Fibroblast of lung (primary cell): ENCODE results near the gene CARD8. TPM values are rescaled to one million over a fixed set of nuclear protein-coding genes. Genes with fewer than 3 reads are reported as not detected.
"Not testable (repeated sequence)": the region's sequence is repeated elsewhere in the genome, so short reads cannot be mapped to it uniquely, and the experiment has no call there.

Source experiments
- DNase-seq, 2 donors: peaks; one replicate each; pipeline versions ENCODE4 v3.0.0 to v3.0.0-alpha.2; 2010; ENCODE audit warnings: low read depth in 2 of 2
- H2AFZ ChIP-seq: 2 replicates; pipeline ENCODE4 v1.5.1; 2012; ENCODE audit warnings: low read length, control low read depth, inconsistent platforms
- H3K27ac ChIP-seq: 2 replicates; pipeline ENCODE4 v1.5.1; 2011; ENCODE audit warnings: low read length, control low read depth; ENCODE audit not compliant: insufficient read depth
- H3K27me3 ChIP-seq: 2 replicates; pipeline ENCODE4 v1.5.1; 2011; ENCODE audit warnings: mild to moderate bottlenecking, low read length; ENCODE audit not compliant: control insufficient read depth, insufficient read depth
- H3K36me3 ChIP-seq: 2 replicates; pipeline ENCODE4 v1.5.1; 2011; ENCODE audit warnings: low read length; ENCODE audit not compliant: control insufficient read depth, insufficient read depth
- H3K4me1 ChIP-seq: 2 replicates; pipeline ENCODE4 v1.5.1; 2011; ENCODE audit warnings: low read length; ENCODE audit not compliant: control insufficient read depth, insufficient read depth; ENCODE audit errors: extremely low read depth
- H3K4me2 ChIP-seq: 2 replicates; pipeline ENCODE4 v1.5.1; 2011; ENCODE audit warnings: low read length, control low read depth; ENCODE audit not compliant: insufficient read depth; ENCODE audit errors: extremely low read depth
- H3K4me3 ChIP-seq, 4 experiments: fragments of 200-600 bp in 1 of 4; sonication (generic) in 1 of 4; replicated peaks in 1 of 4; 2 replicates each; pipeline ENCODE4 v1.5.1; 2011 to 2016; ENCODE audit warnings: low read length in 4 of 4, low read depth in 3 of 4, mild to moderate bottlenecking in 3 of 4, control low read depth in 2 of 4, inconsistent platforms in 1 of 4, mixed read lengths in 1 of 4; ENCODE audit not compliant: insufficient read depth in 1 of 4; ENCODE audit errors: control extremely low read depth in 1 of 4
- H3K79me2 ChIP-seq: 2 replicates; pipeline ENCODE4 v1.5.1; 2012; ENCODE audit warnings: mild to moderate bottlenecking, low read length, inconsistent platforms; ENCODE audit not compliant: control insufficient read depth, insufficient read depth
- H3K9ac ChIP-seq: 2 replicates; pipeline ENCODE4 v1.5.1; 2011; ENCODE audit warnings: mild to moderate bottlenecking, low read length, control low read depth; ENCODE audit not compliant: insufficient read depth
- H3K9me3 ChIP-seq: 2 replicates; pipeline ENCODE4 v1.5.1; 2012; ENCODE audit warnings: low read depth, low read length; ENCODE audit not compliant: control insufficient read depth, insufficient read depth
- H4K20me1 ChIP-seq: 2 replicates; pipeline ENCODE4 v1.5.1; 2011; ENCODE audit warnings: low read length; ENCODE audit not compliant: control insufficient read depth, insufficient read depth; ENCODE audit errors: extremely low read depth
- EZH2 ChIP-seq: IDR thresholded peaks from 2 replicates; pipeline ENCODE4 v1.5.1; 2012; ENCODE audit warnings: low read length, control low read depth, mild to moderate bottlenecking; ENCODE audit errors: missing control alignments
- polyA plus RNA-seq, 2 donors: library from polyadenylated mRNA; depleted of rRNA in 1 of 2; stranded (reverse) in 1 of 2; unstranded in 1 of 2; fragments of >200 nt; gene quantifications; 2 replicates each; pipeline ENCODE4 v1.2.1, GENCODE V29; 2011 to 2012; ENCODE audit warnings: missing spikeins in 1 of 2
- total RNA-seq: library from RNA; depleted of rRNA; stranded (reverse); fragments of >200 nt; gene quantifications from 2 replicates; pipeline ENCODE4 v1.2.1, GENCODE V29; 2014
- TF ChIP-seq, protein P1 (sequence below), 2 donors: IDR thresholded peaks in 1 of 2; conservative IDR thresholded peaks in 1 of 2; 1 replicate in 1 of 2; 2 replicates in 1 of 2; pipeline ENCODE4 v1.5.1; 2011 to 2012; ENCODE audit warnings: low read length in 2 of 2, control low read depth in 1 of 2, inconsistent platforms in 1 of 2, low read depth in 1 of 2, mild to moderate bottlenecking in 1 of 2

The CARD8 gene
- total and polyA plus RNA-seq, 2 donors (not counting 1 experiment from before 2014, with no cell fraction given), result 16.4 to 24.1 TPM

- not testable (repeated sequence) for H3K9me3 ChIP-seq, H3K79me2 ChIP-seq, H4K20me1 ChIP-seq, H2AFZ ChIP-seq, DNase-seq, H3K4me1 ChIP-seq, H3K27me3 ChIP-seq, H3K36me3 ChIP-seq, H3K4me2 ChIP-seq, H3K9ac ChIP-seq, H3K27ac ChIP-seq
- H3K4me3 ChIP-seq, result peak overlapping the region in 1 of 4 experiments; percentile 56
Observed at GRCh38 chr19:48260359-48260714, 4.6 kb upstream of the CARD8 start.

- not testable (repeated sequence) for H3K4me3 ChIP-seq, H3K4me2 ChIP-seq, H3K9ac ChIP-seq, H3K4me1 ChIP-seq, H3K79me2 ChIP-seq, DNase-seq, H3K9me3 ChIP-seq, H2AFZ ChIP-seq, H4K20me1 ChIP-seq, H3K27me3 ChIP-seq, H3K27ac ChIP-seq, H3K36me3 ChIP-seq
Observed at GRCh38 chr19:48258992-48259391, 3.3 kb upstream of the CARD8 start.

- no peak overlapping the region for H2AFZ ChIP-seq
- no peaks in the 10 kb centered on the region for H3K27me3 ChIP-seq
- DNase-seq, result peak in 1 of 2 donors; percentile 21
- H3K36me3 ChIP-seq, result no peaks in the 10 kb centered on the region
- H3K4me2 ChIP-seq, result no peak overlapping the region
- no peak overlapping the region for H3K4me3 ChIP-seq
- H4K20me1 ChIP-seq, result no peaks in the 10 kb centered on the region
- peaks cover 6% of the 10 kb centered on the region for H3K79me2 ChIP-seq
- H3K9me3 ChIP-seq, result no peaks in the 10 kb centered on the region
- TF ChIP-seq, protein P1, sequence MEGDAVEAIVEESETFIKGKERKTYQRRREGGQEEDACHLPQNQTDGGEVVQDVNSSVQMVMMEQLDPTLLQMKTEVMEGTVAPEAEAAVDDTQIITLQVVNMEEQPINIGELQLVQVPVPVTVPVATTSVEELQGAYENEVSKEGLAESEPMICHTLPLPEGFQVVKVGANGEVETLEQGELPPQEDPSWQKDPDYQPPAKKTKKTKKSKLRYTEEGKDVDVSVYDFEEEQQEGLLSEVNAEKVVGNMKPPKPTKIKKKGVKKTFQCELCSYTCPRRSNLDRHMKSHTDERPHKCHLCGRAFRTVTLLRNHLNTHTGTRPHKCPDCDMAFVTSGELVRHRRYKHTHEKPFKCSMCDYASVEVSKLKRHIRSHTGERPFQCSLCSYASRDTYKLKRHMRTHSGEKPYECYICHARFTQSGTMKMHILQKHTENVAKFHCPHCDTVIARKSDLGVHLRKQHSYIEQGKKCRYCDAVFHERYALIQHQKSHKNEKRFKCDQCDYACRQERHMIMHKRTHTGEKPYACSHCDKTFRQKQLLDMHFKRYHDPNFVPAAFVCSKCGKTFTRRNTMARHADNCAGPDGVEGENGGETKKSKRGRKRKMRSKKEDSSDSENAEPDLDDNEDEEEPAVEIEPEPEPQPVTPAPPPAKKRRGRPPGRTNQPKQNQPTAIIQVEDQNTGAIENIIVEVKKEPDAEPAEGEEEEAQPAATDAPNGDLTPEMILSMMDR (conservative IDR thresholded peaks at IDR 0.05 in 1 of 2, IDR thresholded peaks at IDR 0.05 in 1 of 2; ENCODE audit: low read depth in 1 of 2, low read length in 2 of 2), result no peak
- no peak for TF ChIP-seq EZH2
- no peaks in the 10 kb centered on the region for H3K4me1 ChIP-seq
- H3K9ac ChIP-seq, result no peak overlapping the region
- H3K27ac ChIP-seq, result no peak overlapping the region
Observed at GRCh38 chr19:48258350-48258749, 2.6 kb upstream of the CARD8 start.

GRCh38 chr19:48254529-48254970 lies 1.2 kb downstream of the CARD8 start:
- Histone ChIP-seq H3K9ac (no peak overlapping the region), H3K9me3 (no peaks in the 10 kb centered on the region), H3K4me1 (no peaks in the 10 kb centered on the region), H4K20me1 (no peaks in the 10 kb centered on the region), H3K4me2 (peak overlapping the region; percentile 69), H3K36me3 (no peaks in the 10 kb centered on the region), H3K27ac (no peak overlapping the region), H2AFZ (no peak overlapping the region), H3K4me3 (peak overlapping the region; percentile 29 to 96 (median 90)), H3K79me2 (peaks cover 6% of the 10 kb centered on the region), H3K27me3 (no peaks in the 10 kb centered on the region)
- TF ChIP-seq, protein P1 (conservative IDR thresholded peaks at IDR 0.05 in 1 of 2, IDR thresholded peaks at IDR 0.05 in 1 of 2; ENCODE audit: low read depth in 1 of 2, low read length in 2 of 2), result no peak
- no peak for TF ChIP-seq EZH2
- DNase-seq, result no peak
